TTC549 (cell line): Measurements from ENCODE around the gene CCDC70.
"Not testable (repeated sequence)": the region's sequence is repeated elsewhere in the genome, so short reads cannot be mapped to it uniquely, and the experiment has no call there.

Experiments used
- FAIRE-seq: peaks from 2 replicates; lab custom pipeline; 2012; peaks lifted over from hg19 to GRCh38; lab: Jason Lieb, UNC

The CCDC70 gene

DNA sequence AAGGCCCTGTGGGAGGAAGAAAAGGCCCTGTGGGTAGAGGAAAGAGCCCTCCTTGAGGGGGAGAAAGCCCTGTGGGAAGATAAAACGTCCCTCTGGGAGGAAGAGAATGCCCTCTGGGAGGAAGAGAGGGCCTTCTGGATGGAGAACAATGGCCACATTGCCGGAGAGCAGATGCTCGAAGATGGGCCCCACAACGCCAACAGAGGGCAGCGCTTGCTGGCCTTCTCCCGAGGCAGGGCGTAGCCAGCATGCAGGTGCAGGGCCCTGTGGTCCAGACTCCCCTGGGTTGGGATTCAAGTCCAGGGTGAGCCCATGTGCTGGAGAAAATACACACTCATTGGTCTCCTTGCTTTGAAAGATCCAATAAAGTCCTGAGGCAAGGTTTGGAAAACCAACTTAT lies 4.1 kb downstream of the CCDC70 start:
- FAIRE-seq = no peak

- FAIRE-seq = no peak
Observed at GRCh38 chr13:51867062-51867461, 5.3 kb downstream of the CCDC70 start.

GRCh38 chr13:51869916-51870315 lies 8.1 kb downstream of the CCDC70 start:
- no peak for FAIRE-seq

GRCh38 chr13:51870616-51871015 lies 8.8 kb downstream of the CCDC70 start:
- FAIRE-seq = no peak

DNA sequence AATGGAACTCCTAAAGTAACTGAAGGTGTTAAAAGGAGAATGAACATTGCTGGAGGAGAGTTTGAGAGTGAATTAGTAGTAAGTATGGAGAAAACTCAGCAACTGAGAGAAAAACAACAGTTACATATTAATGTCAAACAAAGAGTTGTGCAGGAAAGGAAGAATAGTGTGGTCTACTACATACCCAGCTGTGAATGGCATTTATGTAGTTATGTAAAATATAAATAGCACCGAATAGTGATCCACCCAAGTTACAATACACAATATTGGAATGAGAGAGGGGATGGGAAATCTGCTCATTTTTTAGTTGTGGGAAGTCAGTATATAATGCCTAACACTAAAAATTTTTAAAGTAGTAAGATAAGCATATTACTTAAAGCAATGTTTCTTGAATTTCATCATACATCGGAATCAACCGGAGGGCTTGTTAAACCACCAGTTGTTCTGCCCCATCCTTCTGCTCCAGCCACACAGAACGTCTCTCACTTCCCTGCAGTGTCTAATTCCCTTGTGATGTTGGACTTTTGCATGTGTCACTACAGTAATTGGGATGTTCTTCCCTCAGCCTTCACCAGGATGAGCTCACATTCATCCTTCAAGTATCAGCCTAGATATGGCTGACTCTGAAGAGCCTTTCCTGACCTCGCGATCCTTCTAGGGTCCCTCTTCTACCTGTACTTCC lies 11.5 kb downstream of the CCDC70 start:
- FAIRE-seq = no peak

- no peak for FAIRE-seq
Observed at GRCh38 chr13:51873837-51874236, 12.1 kb downstream of the CCDC70 start.

GRCh38 chr13:51874651-51875050 lies 12.9 kb downstream of the CCDC70 start:
- FAIRE-seq = no peak

DNA sequence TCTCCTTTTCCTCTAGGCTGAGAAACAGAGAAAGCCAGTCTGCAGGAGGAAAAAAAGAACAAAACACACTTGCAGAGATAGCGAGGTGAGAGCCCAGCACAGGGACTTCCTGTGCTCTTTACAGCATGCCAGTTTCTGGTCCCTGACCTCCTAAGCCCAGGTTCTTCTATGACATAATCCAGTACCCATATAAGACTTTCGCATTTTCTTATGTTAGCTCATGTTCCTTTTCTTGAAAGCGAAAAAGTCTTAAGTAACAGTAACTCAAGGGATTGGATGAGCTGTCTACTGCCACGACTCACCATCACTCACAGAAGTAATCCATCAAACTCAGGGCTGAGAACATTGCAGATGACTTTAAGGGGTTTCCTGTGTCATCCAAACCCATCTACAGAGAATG lies 17.4 kb downstream of the CCDC70 start:
- FAIRE-seq = no peak

DNA sequence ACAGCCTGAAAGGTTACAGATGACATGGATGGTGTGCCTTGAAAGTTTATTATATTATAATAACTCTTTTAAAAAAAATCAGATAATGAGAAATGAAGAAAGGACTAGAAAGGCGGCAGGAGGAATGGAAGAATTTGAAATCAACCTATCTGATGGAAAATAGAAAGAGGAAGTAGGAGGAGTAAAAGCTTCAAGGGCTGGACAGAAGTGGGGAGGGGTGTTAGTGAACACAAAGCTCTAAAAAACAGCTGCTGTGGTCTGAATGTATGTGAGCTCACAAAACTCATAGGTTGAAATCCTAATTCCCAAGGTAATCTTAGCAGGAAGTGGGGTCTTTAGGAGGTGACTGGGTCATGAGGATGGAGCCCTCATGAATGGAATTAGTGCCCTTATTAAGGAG lies 19.5 kb downstream of the CCDC70 start:
- FAIRE-seq = no peak

- FAIRE-seq = no peak
Observed at GRCh38 chr13:51882570-51883225, 20.9 kb downstream of the CCDC70 start.

- FAIRE-seq = no peak
Observed at GRCh38 chr13:51883226-51883600, 21.4 kb downstream of the CCDC70 start.

- FAIRE-seq = no peak
Observed at GRCh38 chr13:51885651-51886050, 23.9 kb downstream of the CCDC70 start.

- no peak for FAIRE-seq
Observed at GRCh38 chr13:51887468-51887867, 25.7 kb downstream of the CCDC70 start.

GRCh38 chr13:51892657-51893056 lies 30.9 kb downstream of the CCDC70 start:
- no peak for FAIRE-seq

- no peak for FAIRE-seq
Observed at GRCh38 chr13:51894239-51894638, 32.5 kb downstream of the CCDC70 start.

DNA sequence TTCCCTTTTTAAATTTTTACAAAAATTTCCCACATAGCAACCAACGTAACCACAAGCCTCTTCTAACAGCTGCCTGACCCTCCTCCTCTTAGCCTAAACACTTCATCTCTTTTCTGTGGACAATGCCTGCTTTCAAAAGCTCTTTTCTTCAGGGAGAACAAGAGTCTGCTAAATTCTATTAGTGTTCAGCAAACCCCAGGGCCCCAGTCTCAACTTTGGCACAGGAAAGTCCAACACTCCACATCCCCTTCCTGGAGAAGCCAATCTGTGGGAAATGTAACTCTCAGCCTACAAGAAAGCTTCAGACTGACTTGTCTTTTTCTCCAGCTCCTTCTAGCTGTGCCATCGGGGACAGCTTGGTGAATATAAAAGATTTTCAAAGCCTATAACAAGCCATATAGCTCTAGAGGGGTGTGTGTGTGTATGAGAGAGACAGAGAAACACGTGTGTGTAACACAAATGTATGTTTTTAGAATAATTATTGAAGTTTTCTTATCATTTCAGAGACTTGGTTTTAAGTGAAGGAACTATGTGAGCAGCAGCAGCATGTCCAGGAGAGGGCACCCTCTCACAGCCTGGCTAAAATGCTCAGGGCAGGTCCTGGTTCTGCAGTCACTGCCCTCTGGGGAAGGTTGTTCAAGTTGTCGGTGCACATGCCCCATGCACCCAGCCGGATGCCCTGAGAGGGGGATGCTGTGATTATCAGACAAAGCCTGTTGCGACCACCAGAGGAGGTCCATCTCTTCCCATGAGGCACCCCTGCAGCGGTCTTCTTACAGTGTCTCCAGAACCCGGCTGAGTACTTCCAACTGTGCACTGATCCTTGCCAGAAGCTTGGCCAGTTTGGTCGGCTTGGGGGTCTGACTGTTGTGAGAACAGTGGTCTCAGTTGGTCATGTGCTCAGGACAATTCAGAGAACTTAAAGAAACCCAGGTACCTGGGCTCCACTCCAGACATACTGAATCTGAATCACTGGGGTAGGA lies 34.4 kb downstream of the CCDC70 start:
- FAIRE-seq = no peak

DNA sequence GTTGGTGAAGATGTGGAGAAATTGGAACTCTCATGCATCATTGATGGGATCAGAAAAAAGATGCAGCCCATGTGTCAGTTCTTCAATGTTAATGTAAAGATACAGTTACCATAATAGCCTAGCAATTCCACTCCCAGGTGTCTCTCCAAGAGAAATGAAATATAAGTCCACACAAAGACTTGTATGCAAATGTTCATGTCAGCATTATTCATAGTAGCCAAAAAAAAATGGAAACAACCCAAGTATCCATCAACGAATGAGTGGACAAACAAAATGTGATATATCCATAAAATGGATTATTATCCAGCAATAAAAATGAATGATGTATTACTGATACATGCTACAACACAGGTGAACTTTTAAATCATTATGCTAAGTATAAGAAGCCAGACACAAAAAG lies 38.7 kb downstream of the CCDC70 start:
- no peak for FAIRE-seq

DNA sequence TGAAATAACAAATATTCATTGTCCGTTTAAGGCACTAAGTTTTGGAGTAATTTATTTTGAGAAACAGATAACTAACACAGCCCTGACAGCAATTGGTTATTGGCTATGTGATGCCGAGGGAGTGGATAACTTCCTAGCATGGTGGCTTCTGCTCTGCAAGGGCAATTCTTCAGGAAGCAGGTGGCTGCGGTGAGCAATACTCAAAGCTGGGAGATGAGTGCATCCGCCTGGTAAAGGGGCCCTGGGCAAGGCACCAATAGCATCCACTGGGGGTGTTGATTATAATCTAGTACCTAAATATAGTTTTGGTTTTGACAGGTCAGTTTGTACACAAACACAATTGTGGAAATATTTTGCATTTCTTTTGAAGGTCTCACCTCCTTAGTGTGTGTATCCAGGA lies 41.0 kb downstream of the CCDC70 start:
- no peak for FAIRE-seq

DNA sequence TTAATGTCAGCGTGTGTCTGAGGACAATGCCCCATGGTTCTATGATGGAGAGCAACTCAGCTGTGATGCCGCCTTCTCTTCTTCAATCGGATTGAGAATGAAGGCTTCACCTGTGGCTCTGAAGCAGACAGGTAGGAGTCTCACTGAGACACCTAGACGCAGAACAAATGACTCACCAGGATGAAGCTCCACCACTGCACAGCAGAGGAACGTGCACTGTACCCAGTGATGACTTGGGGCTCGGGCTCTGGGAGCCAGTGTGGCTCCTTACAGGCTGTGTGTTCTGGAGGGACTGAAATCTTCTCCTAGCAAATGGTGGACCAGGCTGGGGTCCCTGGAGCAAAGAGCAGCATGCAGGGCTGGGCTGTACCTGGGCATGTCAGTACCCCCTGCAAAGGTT lies 44.0 kb downstream of the CCDC70 start:
- FAIRE-seq = no peak

- no peak for FAIRE-seq
Observed at GRCh38 chr13:51906581-51906980, 44.8 kb downstream of the CCDC70 start.

- FAIRE-seq = no peak
Observed at GRCh38 chr13:51907040-51907732, 45.4 kb downstream of the CCDC70 start.

DNA sequence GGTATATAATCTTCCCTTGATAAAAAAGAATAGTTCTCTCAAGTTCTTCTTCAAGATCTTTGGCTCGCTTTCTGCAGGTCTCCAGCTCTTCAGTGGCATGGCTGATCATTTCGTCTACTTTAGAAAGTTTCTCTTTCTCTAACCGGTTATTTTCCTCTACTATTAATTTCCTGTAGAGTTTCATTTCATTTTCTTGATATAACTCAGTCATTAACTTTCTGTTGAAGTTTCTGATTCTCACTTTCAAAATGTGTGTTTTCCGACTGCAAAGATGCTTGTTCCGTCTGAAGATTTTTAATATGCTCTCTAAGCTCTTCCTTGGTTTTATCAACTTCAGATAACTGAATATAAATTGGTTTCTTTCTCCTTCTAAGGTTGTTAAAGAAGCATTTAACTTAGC lies 47.5 kb downstream of the CCDC70 start:
- not testable (repeated sequence) for FAIRE-seq
